GM19035 (cell line): ENCODE measurements around the gene TMEM255B.
"Not testable (repeated sequence)": the region's sequence is repeated elsewhere in the genome, so short reads cannot be mapped to it uniquely, and the experiment has no call there.

Experiments used
- ATAC-seq: cut with Tn5 transposase; IDR thresholded peaks from one replicate; pipeline ENCODE4 v1.9.1; 2021; ENCODE audit not compliant: unreplicated experiment

Gene TMEM255B

GRCh38 chr13:113758651-113759524 is at the start of gene TMEM255B:
Gene TMEM255B, plus strand, starts transcription at chr13:113759226. Its CDS starts 44 bp downstream, at chr13:113759270.
- ATAC-seq, result peak; percentile 80

- no peak for ATAC-seq
Measured at GRCh38 chr13:113722921-113723320, 36.1 kb upstream of the TMEM255B start.

- no peak for ATAC-seq
Measured at GRCh38 chr13:113723410-113724015, 35.5 kb upstream of the TMEM255B start.

- ATAC-seq, result no peak
Measured at GRCh38 chr13:113724016-113724758, 34.8 kb upstream of the TMEM255B start.

GRCh38 chr13:113724780-113725315 is 34.2 kb upstream of the TMEM255B start:
- peak; percentile 86 for ATAC-seq

DNA sequence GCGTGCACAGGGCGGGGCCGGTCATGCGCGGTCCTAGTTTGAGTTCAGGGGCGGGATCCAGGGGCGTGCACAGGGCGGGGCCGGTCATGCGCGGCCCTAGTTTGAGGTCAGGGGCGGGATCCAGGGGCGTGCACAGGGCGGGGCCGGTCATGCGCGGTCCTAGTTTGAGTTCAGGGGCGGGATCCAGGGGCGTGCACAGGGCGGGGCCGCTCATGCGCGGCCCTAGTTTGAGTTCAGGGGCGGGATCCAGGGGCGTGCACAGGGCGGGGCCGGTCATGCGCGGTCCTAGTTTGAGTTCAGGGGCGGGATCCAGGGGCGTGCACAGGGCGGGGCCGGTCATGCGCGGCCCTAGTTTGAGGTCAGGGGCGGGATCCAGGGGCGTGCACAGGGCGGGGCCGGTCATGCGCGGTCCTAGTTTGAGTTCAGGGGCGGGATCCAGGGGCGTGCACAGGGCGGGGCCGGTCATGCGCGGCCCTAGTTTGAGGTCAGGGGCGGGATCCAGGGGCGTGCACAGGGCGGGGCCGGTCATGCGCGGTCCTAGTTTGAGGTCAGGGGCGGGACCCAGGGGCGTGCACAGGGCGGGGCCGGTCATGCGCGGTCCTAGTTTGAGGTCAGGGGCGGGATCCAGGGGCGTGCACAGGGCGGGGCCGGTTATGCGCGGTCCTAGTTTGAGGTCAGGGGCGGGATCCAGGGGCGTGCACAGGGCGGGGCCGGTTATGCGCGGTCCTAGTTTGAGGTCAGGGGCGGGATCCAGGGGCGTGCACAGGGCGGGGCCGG is 33.5 kb upstream of the TMEM255B start:
- not testable (repeated sequence) for ATAC-seq

DNA sequence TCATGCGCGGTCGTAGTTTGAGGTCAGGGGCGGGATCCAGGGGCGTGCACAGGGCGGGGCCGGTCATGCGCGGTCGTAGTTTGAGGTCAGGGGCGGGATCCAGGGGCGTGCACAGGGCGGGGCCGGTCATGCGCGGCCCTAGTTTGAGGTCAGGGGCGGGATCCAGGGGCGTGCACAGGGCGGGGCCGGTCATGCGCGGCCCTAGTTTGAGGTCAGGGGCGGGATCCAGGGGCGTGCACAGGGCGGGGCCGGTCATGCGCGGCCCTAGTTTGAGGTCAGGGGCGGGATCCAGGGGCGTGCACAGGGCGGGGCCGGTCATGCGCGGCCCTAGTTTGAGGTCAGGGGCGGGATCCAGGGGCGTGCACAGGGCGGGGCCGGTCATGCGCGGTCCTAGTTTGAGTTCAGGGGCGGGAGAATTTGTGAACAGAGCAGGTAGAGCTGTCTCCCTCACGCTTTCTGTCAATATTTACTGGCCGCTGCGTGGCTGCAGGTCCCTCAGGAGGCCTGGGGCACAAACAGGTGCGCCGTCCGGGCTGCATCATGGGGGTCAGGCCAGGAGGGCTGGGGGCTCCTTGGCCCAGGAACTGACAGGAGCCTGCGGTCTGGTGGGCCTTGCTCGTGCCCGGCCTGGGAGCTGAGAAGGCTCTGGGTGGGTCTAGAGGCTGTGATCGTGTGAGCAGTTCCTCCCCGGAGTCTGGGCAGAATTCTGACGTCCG is 32.8 kb upstream of the TMEM255B start:
- not testable (repeated sequence) for ATAC-seq

DNA sequence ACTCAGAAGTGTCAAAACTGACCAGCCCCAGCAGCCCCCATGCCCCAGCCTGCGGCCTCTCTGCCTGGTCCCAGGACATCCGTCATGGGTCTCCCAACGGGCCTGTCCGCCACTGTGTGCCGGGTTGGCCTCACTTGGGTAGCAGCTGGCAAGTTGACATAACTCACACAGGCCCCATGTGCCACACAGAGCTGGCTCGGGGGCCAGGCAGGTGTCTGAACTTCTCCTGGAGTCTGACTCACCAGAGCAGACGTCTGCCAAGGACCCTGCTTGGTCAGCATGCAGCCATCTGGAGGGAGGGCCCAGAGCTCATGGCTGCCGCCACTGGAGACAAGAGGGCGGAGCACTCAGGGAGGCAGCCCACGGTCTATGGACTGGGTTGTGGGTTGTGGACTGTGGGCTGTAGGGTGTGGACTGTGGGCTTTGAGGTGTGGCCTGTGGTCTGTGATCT is 32.0 kb upstream of the TMEM255B start:
- ATAC-seq, result no peak

DNA sequence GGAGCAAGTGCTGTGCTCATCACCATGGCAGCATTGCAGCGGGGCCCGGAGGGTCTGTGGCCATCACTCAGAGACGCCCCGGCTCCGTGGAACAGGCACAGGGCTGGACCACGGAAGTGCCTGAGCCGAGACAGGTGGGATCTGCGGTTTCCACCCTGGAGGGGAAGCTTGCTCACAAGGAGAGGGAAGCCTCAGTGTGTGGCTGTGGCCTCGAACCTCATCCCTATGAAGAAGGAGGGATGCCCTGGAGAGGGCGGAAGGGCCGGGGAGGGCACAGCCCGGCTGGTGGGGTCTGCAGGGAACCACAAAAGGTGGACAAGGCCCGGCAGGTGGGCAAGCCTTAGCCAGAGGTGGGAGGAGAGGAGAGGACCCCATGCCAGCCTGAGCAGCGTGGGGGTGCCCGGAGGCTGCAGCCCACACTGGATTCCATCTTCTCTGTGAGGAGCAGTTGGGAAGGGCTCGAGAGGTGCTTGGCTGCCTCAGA is 30.4 kb upstream of the TMEM255B start:
- ATAC-seq, result no peak

DNA sequence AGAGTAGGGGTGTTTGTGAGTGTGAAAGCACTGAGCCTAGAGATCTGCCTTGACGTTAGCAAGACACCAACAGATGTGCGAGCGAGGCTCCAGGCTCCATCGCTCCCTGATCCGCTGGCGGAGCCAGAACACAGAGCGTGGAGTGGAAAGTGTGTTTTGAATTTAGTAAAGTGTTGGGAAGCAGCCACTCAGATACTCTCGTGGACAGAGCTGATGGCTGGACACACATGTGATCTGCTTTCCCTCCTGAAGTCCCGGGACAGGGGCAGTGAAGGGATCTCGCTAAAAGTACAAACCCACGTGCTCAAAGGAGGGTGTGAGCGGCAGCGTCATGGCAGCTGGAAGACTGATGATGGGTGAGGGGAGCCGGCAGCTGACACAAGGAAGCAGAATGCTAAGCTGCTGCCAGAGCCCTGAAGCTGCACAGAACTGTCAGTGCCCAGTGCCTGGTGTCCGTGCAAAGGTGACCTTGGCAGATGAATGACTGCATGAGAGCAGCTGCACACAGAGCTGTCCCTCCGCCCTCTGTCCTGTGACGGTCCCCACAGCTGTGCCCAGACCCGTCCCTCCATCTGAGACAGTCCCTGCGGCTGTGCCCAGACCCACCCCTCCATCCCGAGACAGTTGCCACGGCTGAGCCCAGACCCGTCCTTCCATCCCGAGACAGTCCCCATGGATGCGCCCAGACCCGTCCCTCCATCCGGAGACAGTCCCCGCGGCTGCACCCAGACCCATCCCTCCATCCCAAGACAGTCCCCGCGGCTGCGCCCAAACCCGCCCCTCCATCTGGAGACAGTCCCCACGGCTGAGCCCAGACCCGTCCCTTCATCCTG is 29.6 kb upstream of the TMEM255B start:
- ATAC-seq, result no peak

- no peak for ATAC-seq
Measured at GRCh38 chr13:113730258-113730691, 28.8 kb upstream of the TMEM255B start.

- no peak for ATAC-seq
Measured at GRCh38 chr13:113730831-113731191, 28.2 kb upstream of the TMEM255B start.

GRCh38 chr13:113731192-113732175 is 27.5 kb upstream of the TMEM255B start:
- no peak for ATAC-seq

- ATAC-seq, result no peak
Measured at GRCh38 chr13:113732176-113732960, 26.7 kb upstream of the TMEM255B start.

DNA sequence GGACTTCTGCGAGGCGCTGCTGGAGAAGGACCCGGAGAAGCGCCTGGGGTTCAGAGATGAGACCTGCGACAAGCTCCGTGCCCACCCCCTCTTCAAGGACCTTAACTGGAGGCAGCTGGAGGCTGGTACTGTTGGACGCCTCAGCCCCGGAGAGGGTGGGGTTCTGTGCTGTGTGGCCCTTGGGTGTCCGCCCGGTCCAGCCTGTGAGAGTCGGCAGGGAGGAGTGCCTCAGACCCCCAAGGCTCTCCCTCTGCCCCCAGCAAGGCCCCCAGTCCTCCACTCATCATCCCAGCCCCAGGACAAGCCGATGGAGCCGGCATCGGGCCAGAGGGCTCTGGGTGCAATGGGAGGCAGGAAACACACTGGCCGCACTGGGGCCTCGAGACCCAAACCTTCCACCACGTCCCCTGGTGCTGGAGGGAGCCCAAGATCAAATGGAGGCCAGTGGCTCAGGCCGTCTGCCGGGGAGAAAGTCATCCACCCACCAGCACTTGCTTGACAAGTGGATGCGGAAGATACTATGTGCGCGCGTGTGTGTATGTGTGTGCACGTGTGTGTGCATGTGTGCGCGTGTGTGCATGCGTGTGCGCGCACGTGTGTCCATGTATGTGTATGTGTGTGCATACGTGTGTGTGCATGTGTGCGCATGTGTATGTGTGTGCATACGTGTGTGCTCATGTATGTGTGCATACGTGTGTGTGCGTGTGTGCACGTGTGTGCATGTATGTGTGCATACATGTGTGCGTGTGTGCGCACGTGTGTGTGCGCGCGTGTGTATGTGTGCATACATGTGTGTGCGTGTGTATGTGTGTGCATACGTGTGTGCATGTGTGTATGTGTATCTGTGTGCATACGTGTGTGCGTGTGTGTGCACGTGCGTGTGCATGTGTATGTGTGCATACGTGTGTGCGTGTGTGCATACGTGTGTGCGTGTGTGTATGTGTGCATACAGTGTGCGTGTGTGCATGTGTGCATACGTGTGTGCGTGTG is 25.8 kb upstream of the TMEM255B start:
- ATAC-seq, result no peak
